ENCODE results near the gene THSD7A.

DNA sequence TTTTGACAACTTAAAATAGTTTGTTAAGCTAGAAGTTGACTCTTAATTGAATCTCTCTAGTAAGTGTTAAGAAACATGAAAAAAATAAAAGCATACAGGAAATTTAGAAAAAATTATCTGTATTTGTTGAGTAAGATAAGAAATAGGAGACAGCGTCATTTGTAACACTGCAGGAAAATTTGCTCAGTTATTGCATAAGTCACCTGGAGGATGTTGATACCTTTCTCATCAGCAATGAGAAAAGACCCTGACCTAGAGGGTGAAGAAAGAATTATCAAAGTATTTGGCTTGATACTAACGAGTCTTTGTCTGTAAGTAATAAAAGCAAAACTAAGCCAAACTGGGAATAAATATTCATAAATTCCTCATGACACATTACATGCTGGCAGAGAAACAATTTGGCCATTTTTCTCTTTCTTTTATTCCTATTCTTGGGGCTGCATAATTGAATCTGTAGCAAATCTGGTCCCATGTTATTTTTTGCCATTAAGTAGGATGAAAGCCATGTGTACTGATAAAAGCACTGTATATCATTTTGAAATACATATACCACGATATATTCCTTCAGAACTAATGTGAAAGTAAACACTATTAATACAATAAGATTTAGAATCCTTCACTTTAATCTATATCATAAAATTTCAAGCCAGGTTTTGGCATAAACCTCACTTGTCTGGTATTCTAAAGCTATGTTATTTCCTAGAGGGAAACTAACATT is 362.8 kb downstream of the THSD7A start:
- TF ChIP-seq, protein P1, sequence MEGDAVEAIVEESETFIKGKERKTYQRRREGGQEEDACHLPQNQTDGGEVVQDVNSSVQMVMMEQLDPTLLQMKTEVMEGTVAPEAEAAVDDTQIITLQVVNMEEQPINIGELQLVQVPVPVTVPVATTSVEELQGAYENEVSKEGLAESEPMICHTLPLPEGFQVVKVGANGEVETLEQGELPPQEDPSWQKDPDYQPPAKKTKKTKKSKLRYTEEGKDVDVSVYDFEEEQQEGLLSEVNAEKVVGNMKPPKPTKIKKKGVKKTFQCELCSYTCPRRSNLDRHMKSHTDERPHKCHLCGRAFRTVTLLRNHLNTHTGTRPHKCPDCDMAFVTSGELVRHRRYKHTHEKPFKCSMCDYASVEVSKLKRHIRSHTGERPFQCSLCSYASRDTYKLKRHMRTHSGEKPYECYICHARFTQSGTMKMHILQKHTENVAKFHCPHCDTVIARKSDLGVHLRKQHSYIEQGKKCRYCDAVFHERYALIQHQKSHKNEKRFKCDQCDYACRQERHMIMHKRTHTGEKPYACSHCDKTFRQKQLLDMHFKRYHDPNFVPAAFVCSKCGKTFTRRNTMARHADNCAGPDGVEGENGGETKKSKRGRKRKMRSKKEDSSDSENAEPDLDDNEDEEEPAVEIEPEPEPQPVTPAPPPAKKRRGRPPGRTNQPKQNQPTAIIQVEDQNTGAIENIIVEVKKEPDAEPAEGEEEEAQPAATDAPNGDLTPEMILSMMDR (IDR thresholded peaks at IDR 0.05; ENCODE audit: low read depth, low read length, missing input control), result no peak
- no peak for TF ChIP-seq SP1 (IDR thresholded peaks at IDR 0.05)
- no peak for TF ChIP-seq RAD21 (IDR thresholded peaks at IDR 0.05)
- TF ChIP-seq, protein P2, sequence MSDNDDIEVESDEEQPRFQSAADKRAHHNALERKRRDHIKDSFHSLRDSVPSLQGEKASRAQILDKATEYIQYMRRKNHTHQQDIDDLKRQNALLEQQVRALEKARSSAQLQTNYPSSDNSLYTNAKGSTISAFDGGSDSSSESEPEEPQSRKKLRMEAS (IDR thresholded peaks at IDR 0.05), result no peak
- TF ChIP-seq, protein P3, sequence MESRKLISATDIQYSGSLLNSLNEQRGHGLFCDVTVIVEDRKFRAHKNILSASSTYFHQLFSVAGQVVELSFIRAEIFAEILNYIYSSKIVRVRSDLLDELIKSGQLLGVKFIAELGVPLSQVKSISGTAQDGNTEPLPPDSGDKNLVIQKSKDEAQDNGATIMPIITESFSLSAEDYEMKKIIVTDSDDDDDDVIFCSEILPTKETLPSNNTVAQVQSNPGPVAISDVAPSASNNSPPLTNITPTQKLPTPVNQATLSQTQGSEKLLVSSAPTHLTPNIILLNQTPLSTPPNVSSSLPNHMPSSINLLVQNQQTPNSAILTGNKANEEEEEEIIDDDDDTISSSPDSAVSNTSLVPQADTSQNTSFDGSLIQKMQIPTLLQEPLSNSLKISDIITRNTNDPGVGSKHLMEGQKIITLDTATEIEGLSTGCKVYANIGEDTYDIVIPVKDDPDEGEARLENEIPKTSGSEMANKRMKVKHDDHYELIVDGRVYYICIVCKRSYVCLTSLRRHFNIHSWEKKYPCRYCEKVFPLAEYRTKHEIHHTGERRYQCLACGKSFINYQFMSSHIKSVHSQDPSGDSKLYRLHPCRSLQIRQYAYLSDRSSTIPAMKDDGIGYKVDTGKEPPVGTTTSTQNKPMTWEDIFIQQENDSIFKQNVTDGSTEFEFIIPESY (IDR thresholded peaks at IDR 0.05), result no peak
- no peak for TF ChIP-seq GABPA (IDR thresholded peaks at IDR 0.05 in 1 of 2, conservative IDR thresholded peaks at IDR 0.05 in 1 of 2)
- TF ChIP-seq EGR1 (IDR thresholded peaks at IDR 0.05; ENCODE audit: low read depth in 2 of 2), result no peak
- TF ChIP-seq, protein P4, sequence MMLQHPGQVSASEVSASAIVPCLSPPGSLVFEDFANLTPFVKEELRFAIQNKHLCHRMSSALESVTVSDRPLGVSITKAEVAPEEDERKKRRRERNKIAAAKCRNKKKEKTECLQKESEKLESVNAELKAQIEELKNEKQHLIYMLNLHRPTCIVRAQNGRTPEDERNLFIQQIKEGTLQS (IDR thresholded peaks at IDR 0.05), result no peak
- TF ChIP-seq HNF4G (IDR thresholded peaks at IDR 0.05), result no peak
- TF ChIP-seq RXRA (IDR thresholded peaks at IDR 0.05), result no peak
- TF ChIP-seq TAF1 (conservative IDR thresholded peaks at IDR 0.05), result no peak
- TF ChIP-seq, protein P5, sequence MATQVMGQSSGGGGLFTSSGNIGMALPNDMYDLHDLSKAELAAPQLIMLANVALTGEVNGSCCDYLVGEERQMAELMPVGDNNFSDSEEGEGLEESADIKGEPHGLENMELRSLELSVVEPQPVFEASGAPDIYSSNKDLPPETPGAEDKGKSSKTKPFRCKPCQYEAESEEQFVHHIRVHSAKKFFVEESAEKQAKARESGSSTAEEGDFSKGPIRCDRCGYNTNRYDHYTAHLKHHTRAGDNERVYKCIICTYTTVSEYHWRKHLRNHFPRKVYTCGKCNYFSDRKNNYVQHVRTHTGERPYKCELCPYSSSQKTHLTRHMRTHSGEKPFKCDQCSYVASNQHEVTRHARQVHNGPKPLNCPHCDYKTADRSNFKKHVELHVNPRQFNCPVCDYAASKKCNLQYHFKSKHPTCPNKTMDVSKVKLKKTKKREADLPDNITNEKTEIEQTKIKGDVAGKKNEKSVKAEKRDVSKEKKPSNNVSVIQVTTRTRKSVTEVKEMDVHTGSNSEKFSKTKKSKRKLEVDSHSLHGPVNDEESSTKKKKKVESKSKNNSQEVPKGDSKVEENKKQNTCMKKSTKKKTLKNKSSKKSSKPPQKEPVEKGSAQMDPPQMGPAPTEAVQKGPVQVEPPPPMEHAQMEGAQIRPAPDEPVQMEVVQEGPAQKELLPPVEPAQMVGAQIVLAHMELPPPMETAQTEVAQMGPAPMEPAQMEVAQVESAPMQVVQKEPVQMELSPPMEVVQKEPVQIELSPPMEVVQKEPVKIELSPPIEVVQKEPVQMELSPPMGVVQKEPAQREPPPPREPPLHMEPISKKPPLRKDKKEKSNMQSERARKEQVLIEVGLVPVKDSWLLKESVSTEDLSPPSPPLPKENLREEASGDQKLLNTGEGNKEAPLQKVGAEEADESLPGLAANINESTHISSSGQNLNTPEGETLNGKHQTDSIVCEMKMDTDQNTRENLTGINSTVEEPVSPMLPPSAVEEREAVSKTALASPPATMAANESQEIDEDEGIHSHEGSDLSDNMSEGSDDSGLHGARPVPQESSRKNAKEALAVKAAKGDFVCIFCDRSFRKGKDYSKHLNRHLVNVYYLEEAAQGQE (IDR thresholded peaks at IDR 0.05), result no peak
- TF ChIP-seq YY1 (IDR thresholded peaks at IDR 0.05), result no peak
- no peak for TF ChIP-seq NR2F2 (IDR thresholded peaks at IDR 0.05)

Data from liver (tissue), 3 donors.